Measurements from ENCODE around the gene RAB7B.

RAB7B gene

DNA sequence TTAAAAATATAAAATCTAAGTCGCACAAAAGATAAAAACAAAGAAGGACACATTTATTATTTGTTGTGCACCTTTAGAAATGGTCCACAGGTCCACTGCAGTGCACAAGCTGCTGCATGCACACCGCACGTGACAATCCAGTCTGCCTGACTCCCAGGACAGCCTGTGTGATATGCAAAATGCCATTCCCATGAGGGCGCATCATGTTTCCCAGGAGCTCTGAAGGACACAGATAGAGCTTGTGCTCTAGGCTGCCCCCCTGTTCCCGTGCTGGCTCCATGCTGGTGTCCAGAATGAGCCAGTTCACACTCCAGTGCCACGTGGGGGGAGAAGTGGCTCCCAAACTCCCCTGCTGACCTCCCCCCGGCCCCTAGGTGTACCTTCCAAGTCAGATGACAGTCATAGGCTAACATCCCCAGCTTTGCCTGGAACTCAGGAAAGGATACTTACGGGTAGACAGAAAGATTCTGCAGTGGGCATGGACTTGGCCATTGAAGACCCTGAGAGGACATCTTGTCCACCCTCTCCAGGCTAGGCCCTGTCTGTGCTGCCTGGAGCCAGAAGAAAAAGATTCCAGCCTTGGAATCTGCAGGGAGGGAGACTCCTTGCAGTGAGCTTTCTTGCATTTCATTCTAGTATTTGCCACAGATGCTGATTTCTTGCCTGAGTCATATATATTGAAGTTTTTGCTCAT lies 26.3 kb downstream of the RAB7B start:
- no peak overlapping the region for H3K4me3 ChIP-seq (ENCODE audit: control insufficient read depth in 1 of 7, extremely low read depth in 1 of 7, insufficient read depth in 4 of 7, low read depth in 2 of 7, low read length in 6 of 7)
- H3K36me3 ChIP-seq (ENCODE audit: control insufficient read depth in 4 of 4, insufficient read depth in 4 of 4, low read length in 3 of 4) = peaks cover 0 to 11% (median 0%) of the 10 kb centered on the region in 4 experiments
- 98% methylated on average over 6 of the region's 8 CpGs for WGBS (ENCODE audit: insufficient coverage)
- H3K4me1 ChIP-seq (ENCODE audit: control extremely low read depth in 1 of 4, control insufficient read depth in 4 of 4, insufficient read depth in 4 of 4, low read length in 3 of 4) = peaks cover 0 to 6% (median 4%) of the 10 kb centered on the region in 4 experiments
- CTCF ChIA-PET = interaction anchor here (0.6 to 12.2 kb wide), 43 partner anchors 9 to 385 kb away, joined by 3 to 247 read pairs (median 6); partner anchors contain the start of gene SLC26A9
- no peaks in the 10 kb centered on the region for H3K27me3 ChIP-seq (replicated peaks in 2 of 5; ENCODE audit: control insufficient read depth in 4 of 5, insufficient read depth in 5 of 5, low read length in 4 of 5)
- H3K9me3 ChIP-seq (ENCODE audit: control extremely low read depth in 1 of 5, control insufficient read depth in 4 of 5, insufficient read depth in 2 of 5, low read depth in 1 of 5, low read length in 4 of 5) = no peaks in the 10 kb centered on the region
- no peak for DNase-seq
- POLR2A ChIA-PET = no interaction called here
- no peak overlapping the region for H3K27ac ChIP-seq (ENCODE audit: insufficient read depth in 1 of 2, low read depth in 1 of 2, low read length in 2 of 2, poor library complexity in 1 of 2, severe bottlenecking in 2 of 2)

DNA sequence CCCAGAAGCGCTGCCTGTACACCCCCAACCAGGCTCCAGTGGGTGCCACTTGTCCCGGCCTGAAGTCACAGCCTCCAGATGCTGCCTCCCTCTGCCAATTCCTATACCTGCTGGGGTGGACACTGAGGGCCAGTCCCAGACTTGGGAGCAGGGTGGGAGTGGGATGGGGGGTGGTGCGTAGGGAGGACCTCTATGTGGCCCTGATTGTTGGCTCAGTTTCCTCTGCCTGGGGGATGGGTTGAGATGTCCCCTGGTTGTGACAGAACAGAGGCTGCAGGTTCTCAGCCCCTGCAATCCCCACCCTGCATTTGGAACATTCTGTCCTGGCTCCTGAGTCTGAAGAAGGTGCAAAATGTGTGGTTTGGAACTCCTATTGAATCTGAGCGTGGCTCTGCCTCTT lies 27.2 kb downstream of the RAB7B start:
- ChIA-PET CTCF (interaction anchor here (1.7 to 12.2 kb wide), 9 partner anchors 8 to 184 kb away, joined by 4 to 247 read pairs (median 19); partner anchors contain the start of gene SLC26A9), POLR2A (no interaction called here)
- no peak overlapping the region for H3K27ac ChIP-seq (ENCODE audit: insufficient read depth in 1 of 2, low read depth in 1 of 2, low read length in 2 of 2, poor library complexity in 1 of 2, severe bottlenecking in 2 of 2)
- peaks cover 0 to 6% (median 4%) of the 10 kb centered on the region in 4 experiments for H3K4me1 ChIP-seq (ENCODE audit: control extremely low read depth in 1 of 4, control insufficient read depth in 4 of 4, insufficient read depth in 4 of 4, low read length in 3 of 4)
- peaks cover 0 to 9% (median 0%) of the 10 kb centered on the region in 4 experiments for H3K36me3 ChIP-seq (ENCODE audit: control insufficient read depth in 4 of 4, insufficient read depth in 4 of 4, low read length in 3 of 4)
- H3K9me3 ChIP-seq (ENCODE audit: control extremely low read depth in 1 of 5, control insufficient read depth in 4 of 5, insufficient read depth in 2 of 5, low read depth in 1 of 5, low read length in 4 of 5) = no peaks in the 10 kb centered on the region
- no peak for DNase-seq
- 93% methylated on average over 3 of the region's 4 CpGs for WGBS (ENCODE audit: insufficient coverage)
- no peaks in the 10 kb centered on the region for H3K27me3 ChIP-seq (replicated peaks in 2 of 5; ENCODE audit: control insufficient read depth in 4 of 5, insufficient read depth in 5 of 5, low read length in 4 of 5)
- H3K4me3 ChIP-seq (ENCODE audit: control insufficient read depth in 1 of 7, extremely low read depth in 1 of 7, insufficient read depth in 4 of 7, low read depth in 2 of 7, low read length in 6 of 7) = no peak overlapping the region

DNA sequence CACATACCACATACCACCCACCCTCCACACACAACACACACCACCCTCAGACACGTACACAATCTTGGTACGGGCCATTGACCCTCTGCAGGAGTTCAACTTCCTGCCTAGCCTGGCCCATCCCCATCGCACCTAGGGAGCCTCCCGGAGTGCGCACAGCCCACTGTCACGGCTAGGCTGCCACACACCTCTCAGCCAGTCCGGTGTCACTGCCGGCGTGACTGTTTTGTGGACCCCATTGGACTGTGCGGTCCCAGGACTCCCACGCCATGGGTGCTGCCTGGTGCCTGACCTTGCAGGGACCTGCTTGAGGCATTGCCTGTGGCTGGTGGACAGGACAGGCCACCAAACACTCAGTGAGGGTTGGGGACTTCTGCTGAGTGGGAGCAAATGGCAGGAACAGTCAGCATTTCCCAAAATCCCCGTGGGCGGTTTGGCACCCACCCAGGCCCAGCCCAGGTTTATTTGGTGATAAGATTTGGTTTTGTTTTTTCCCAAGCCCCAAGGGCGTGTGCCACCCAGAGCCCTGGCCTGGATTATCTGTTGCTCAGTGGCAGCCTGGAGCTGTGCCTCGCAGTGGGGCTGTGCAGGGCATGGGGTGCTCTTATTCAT lies 27.7 kb downstream of the RAB7B start:
- POLR2A ChIA-PET = no interaction called here
- Histone ChIP-seq H3K9me3 (ENCODE audit: control extremely low read depth in 1 of 5, control insufficient read depth in 4 of 5, insufficient read depth in 2 of 5, low read depth in 1 of 5, low read length in 4 of 5) (no peaks in the 10 kb centered on the region), H3K27ac (ENCODE audit: insufficient read depth in 1 of 2, low read depth in 1 of 2, low read length in 2 of 2, poor library complexity in 1 of 2, severe bottlenecking in 2 of 2) (no peak overlapping the region), H3K4me1 (ENCODE audit: control extremely low read depth in 1 of 4, control insufficient read depth in 4 of 4, insufficient read depth in 4 of 4, low read length in 3 of 4) (peaks cover 0 to 6% (median 4%) of the 10 kb centered on the region in 4 experiments), H3K36me3 (ENCODE audit: control insufficient read depth in 4 of 4, insufficient read depth in 4 of 4, low read length in 3 of 4) (peaks cover 0 to 9% (median 0%) of the 10 kb centered on the region in 4 experiments), H3K27me3 (replicated peaks in 2 of 5; ENCODE audit: control insufficient read depth in 4 of 5, insufficient read depth in 5 of 5, low read length in 4 of 5) (no peaks in the 10 kb centered on the region), H3K4me3 (ENCODE audit: control insufficient read depth in 1 of 7, extremely low read depth in 1 of 7, insufficient read depth in 4 of 7, low read depth in 2 of 7, low read length in 6 of 7) (no peak overlapping the region)
- CTCF ChIA-PET = interaction anchor here (2.3 to 12.2 kb wide), 4 partner anchors 11 to 183 kb away, joined by 16 to 247 read pairs (median 96); partner anchors contain the start of gene SLC26A9
- WGBS (ENCODE audit: insufficient coverage) = 93% methylated on average over 15 of the region's 15 CpGs
- no peak for DNase-seq

DNA sequence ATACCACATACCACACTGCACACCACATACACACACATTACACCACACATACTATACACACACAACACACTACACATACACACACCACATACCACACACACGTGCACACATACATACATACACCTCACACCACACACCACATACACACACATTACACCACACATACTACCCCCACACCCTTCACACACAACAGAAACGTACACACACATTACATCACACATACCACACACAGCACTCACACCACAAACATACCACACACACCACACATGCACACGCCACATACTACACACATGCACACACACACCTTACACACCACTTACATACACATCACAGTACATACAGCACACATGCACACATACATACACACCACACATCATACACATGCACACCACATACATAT lies 28.5 kb downstream of the RAB7B start:
- POLR2A ChIA-PET = no interaction called here
- no peaks in the 10 kb centered on the region for H3K4me1 ChIP-seq (ENCODE audit: control extremely low read depth in 1 of 4, control insufficient read depth in 4 of 4, insufficient read depth in 4 of 4, low read length in 3 of 4)
- H3K4me3 ChIP-seq (ENCODE audit: control insufficient read depth in 1 of 7, extremely low read depth in 1 of 7, insufficient read depth in 4 of 7, low read depth in 2 of 7, low read length in 6 of 7) = no peak overlapping the region
- 100% methylated on average over 3 of the region's 3 CpGs for WGBS (ENCODE audit: insufficient coverage)
- DNase-seq = no peak
- no peak overlapping the region for H3K27ac ChIP-seq (ENCODE audit: insufficient read depth in 1 of 2, low read depth in 1 of 2, low read length in 2 of 2, poor library complexity in 1 of 2, severe bottlenecking in 2 of 2)
- H3K9me3 ChIP-seq (ENCODE audit: control extremely low read depth in 1 of 5, control insufficient read depth in 4 of 5, insufficient read depth in 2 of 5, low read depth in 1 of 5, low read length in 4 of 5) = no peaks in the 10 kb centered on the region
- no peaks in the 10 kb centered on the region for H3K27me3 ChIP-seq (replicated peaks in 2 of 5; ENCODE audit: control insufficient read depth in 4 of 5, insufficient read depth in 5 of 5, low read length in 4 of 5)
- CTCF ChIA-PET = no interaction called here
- H3K36me3 ChIP-seq (ENCODE audit: control insufficient read depth in 4 of 4, insufficient read depth in 4 of 4, low read length in 3 of 4) = peaks cover 0 to 4% (median 0%) of the 10 kb centered on the region in 4 experiments

GRCh38 chr1:205973377-205974232 lies 29.6 kb downstream of the RAB7B start:
- POLR2A ChIA-PET = no interaction called here
- 100% methylated on average over 6 of the region's 8 CpGs for WGBS (ENCODE audit: insufficient coverage)
- CTCF ChIA-PET = no interaction called here

DNA sequence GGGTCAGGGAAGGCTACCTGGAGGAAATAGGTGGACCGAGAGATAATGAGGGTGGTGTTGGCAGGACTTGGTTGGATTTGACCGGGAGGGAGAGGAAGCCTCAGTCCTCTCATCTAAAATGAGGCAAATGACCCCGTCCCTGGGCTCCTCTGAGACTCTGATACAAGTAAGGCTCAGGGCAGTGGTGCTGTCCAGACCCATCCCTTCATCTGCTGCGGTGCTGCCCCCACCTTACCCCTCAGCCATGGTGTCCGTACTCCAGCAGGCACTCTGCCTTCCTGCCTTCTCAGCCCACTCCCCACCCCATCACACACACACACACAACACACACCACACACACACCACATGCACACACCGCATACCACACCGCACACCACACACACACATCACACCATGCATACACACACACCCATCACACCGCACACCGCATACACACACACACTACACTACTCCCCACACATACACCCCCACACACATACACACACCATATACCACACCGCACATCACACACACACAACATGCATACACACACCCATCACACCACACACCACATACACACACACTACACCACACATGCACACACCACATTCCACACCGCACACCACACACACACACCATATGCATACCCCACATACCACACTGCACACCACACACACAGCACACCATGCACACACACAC lies 30.6 kb downstream of the RAB7B start:
- no peak overlapping the region for H3K27ac ChIP-seq (ENCODE audit: insufficient read depth in 1 of 2, low read depth in 1 of 2, low read length in 2 of 2, poor library complexity in 1 of 2, severe bottlenecking in 2 of 2)
- ChIA-PET POLR2A (no interaction called here), CTCF (interaction anchor here (3.2 kb wide), 1 partner anchor 54 kb away, joined by 26 read pairs; no protein-coding TSS in a partner anchor)
- no peaks in the 10 kb centered on the region for H3K27me3 ChIP-seq (replicated peaks in 2 of 5; ENCODE audit: control insufficient read depth in 4 of 5, insufficient read depth in 5 of 5, low read length in 4 of 5)
- H3K36me3 ChIP-seq (ENCODE audit: control insufficient read depth in 4 of 4, insufficient read depth in 4 of 4, low read length in 3 of 4) = no peaks in the 10 kb centered on the region
- no peak overlapping the region for H3K4me3 ChIP-seq (ENCODE audit: control insufficient read depth in 1 of 7, extremely low read depth in 1 of 7, insufficient read depth in 4 of 7, low read depth in 2 of 7, low read length in 6 of 7)
- H3K9me3 ChIP-seq (ENCODE audit: control extremely low read depth in 1 of 5, control insufficient read depth in 4 of 5, insufficient read depth in 2 of 5, low read depth in 1 of 5, low read length in 4 of 5) = no peaks in the 10 kb centered on the region
- H3K4me1 ChIP-seq (ENCODE audit: control extremely low read depth in 1 of 4, control insufficient read depth in 4 of 4, insufficient read depth in 4 of 4, low read length in 3 of 4) = no peaks in the 10 kb centered on the region
- WGBS (ENCODE audit: insufficient coverage) = 91% methylated on average over 9 of the region's 11 CpGs
- DNase-seq = peak in 1 of 3 donors; percentile 26

More at GRCh38 chr1:205973377-205974232, 29.6 kb downstream of the RAB7B start:
- no peak for DNase-seq
- Histone ChIP-seq H3K36me3 (ENCODE audit: control insufficient read depth in 4 of 4, insufficient read depth in 4 of 4, low read length in 3 of 4) (peaks cover 0 to 3% (median 0%) of the 10 kb centered on the region in 4 experiments), H3K4me3 (ENCODE audit: control insufficient read depth in 1 of 7, extremely low read depth in 1 of 7, insufficient read depth in 4 of 7, low read depth in 2 of 7, low read length in 6 of 7) (no peak overlapping the region), H3K9me3 (ENCODE audit: control extremely low read depth in 1 of 5, control insufficient read depth in 4 of 5, insufficient read depth in 2 of 5, low read depth in 1 of 5, low read length in 4 of 5) (no peaks in the 10 kb centered on the region), H3K27ac (ENCODE audit: insufficient read depth in 1 of 2, low read depth in 1 of 2, low read length in 2 of 2, poor library complexity in 1 of 2, severe bottlenecking in 2 of 2) (no peak overlapping the region), H3K27me3 (replicated peaks in 2 of 5; ENCODE audit: control insufficient read depth in 4 of 5, insufficient read depth in 5 of 5, low read length in 4 of 5) (no peaks in the 10 kb centered on the region), H3K4me1 (ENCODE audit: control extremely low read depth in 1 of 4, control insufficient read depth in 4 of 4, insufficient read depth in 4 of 4, low read length in 3 of 4) (no peaks in the 10 kb centered on the region)

All from common myeloid progenitor, CD34-positive (primary cell).